MG63 (cell line): ENCODE data around the gene CACNA1C. TPM values are rescaled to one million over a fixed set of nuclear protein-coding genes. Genes with fewer than 3 reads are reported as not detected.

Experiments
- DNase-seq: peaks from one replicate; pipeline ENCODE4 v3.0.0-alpha.2; 2020
- H3K27me3 ChIP-seq: fragments of 250-450 bp; sonication (Bioruptor Pico); 2 replicates; pipeline ENCODE4 v1.5.1; 2020; ENCODE audit warnings: mild to moderate bottlenecking, moderate library complexity
- H3K36me3 ChIP-seq: fragments of 250-450 bp; sonication (Bioruptor Pico); 2 replicates; pipeline ENCODE4 v1.5.1; 2020; ENCODE audit warnings: mild to moderate bottlenecking, moderate library complexity
- H3K4me3 ChIP-seq: fragments of 250-450 bp; sonication (Bioruptor Pico); 2 replicates; pipeline ENCODE4 v1.5.1; 2020; ENCODE audit warnings: mild to moderate bottlenecking, moderate library complexity
- H3K9me3 ChIP-seq: fragments of 250-450 bp; sonication (Bioruptor Pico); 2 replicates; pipeline ENCODE4 v1.5.1; 2020; ENCODE audit warnings: mild to moderate bottlenecking, moderate library complexity
- total RNA-seq: library from RNA; depleted of rRNA; stranded (reverse); fragments of >200 nt; shearing (Covaris generic); gene quantifications from 2 replicates; pipeline ENCODE4 v1.2.3, GENCODE V29; 2014; ENCODE audit warnings: low replicate concordance

CACNA1C gene
- total RNA-seq, 1 experiment from 2014 or later: 1.4 TPM

DNA sequence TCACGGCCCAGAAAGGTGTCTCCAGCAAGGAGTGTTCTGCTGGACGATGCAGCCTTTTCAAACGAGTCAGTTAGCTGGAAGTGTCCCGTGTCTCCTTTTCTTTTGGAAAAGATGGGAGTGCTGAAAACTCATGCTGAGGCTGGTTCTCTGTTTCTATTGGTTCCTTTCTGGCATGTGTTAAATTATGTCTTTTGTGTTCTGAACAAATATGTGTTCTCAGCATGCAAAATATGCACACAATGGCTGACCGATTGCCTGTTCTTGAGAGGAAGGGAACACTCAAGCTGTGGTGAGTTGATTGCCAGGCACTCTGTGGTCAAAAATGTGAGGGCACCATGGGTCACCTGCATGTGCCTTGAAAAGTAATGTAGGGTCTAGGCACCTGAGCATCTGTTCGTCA lies 181.3 kb downstream of the CACNA1C start:
- Histone ChIP-seq H3K36me3 (no peaks in the 10 kb centered on the region), H3K4me3 (no peak overlapping the region), H3K27me3 (no peaks in the 10 kb centered on the region), H3K9me3 (no peaks in the 10 kb centered on the region)
- DNase-seq: no peak

DNA sequence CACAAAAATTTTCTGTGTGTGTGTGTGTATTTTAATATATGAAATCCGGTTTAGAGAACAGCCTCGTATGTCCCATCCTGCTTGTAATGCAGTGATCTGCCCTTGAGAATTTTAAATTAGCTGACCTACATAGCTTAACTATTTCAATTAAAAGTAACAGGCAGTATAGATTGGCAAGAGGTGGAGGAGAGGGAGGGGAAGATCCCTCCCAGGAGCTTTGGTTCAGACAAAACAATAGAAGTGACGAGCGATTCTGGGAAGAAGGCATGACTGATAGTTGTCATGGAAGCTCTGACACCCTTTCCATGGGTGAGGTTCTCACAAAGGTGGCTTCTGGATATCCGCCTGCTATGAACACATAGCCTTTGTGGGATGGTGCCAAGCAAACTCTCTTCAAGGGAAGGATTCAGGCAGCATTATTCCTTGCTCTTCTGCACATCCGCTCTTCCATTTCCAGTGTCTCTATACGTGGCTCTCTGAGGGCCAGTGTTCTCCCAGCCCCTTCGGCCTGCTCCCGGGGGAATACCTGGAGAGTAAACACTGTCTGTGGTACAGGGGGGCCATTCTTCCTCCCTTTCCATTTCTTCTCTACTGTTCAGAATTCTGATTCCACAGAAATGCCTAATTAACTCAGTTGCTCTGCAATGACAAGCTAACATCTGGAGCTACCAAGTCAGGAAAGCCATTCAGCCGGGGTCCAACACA lies 182.0 kb downstream of the CACNA1C start:
- H3K9me3 ChIP-seq: no peaks in the 10 kb centered on the region
- H3K4me3 ChIP-seq: no peak overlapping the region
- no peaks in the 10 kb centered on the region for H3K27me3 ChIP-seq
- no peak for DNase-seq
- no peaks in the 10 kb centered on the region for H3K36me3 ChIP-seq

DNA sequence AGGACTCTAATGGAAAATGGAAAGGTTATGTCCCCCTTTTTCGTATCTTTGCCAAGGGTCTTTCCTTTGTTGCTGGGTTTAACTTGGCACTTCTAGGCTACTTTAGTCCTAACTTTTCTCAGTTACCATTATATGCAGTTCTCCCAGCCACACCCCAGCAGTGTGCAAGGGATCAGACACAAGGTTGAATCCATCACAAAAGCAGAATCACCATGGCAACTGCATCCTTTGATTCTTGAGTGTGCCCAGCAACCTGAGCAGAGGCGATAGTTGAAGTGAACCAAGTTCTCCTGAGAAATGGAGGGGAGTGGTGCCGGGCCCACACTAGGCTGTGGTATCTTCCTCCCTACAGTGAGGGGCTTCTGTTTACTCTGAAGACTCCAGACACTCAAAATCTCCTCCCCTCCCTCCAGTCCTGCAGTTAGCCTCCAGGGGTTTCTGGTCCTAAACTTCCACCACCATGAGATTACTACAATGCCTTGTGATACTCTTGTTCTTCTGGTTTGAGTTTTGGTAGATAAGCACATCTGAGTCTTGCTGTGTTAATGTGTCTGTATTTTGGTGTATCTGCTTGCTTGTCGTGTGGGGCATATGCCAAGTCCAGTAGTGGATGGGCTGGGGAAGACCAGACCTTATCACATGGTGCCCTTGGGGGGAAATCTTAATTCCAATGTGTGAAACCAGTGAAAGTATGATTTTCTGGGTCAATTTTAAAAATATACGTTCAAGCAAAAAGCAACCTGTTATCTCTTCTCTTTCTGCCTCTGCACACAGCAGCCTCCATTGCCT lies 183.9 kb downstream of the CACNA1C start:
- Histone ChIP-seq H3K36me3 (no peaks in the 10 kb centered on the region), H3K9me3 (no peaks in the 10 kb centered on the region), H3K4me3 (no peak overlapping the region), H3K27me3 (no peaks in the 10 kb centered on the region)
- DNase-seq: no peak

- Histone ChIP-seq H3K4me3 (no peak overlapping the region), H3K9me3 (no peaks in the 10 kb centered on the region), H3K36me3 (no peaks in the 10 kb centered on the region), H3K27me3 (no peaks in the 10 kb centered on the region)
- no peak for DNase-seq
Observed at GRCh38 chr12:2238111-2238510, 185.3 kb downstream of the CACNA1C start.

- no peaks in the 10 kb centered on the region for H3K27me3 ChIP-seq
- H3K4me3 ChIP-seq: no peak overlapping the region
- H3K9me3 ChIP-seq: no peaks in the 10 kb centered on the region
- DNase-seq: no peak
- no peaks in the 10 kb centered on the region for H3K36me3 ChIP-seq
Observed at GRCh38 chr12:2239381-2239871, 186.6 kb downstream of the CACNA1C start.

- DNase-seq: no peak
- Histone ChIP-seq H3K9me3 (no peaks in the 10 kb centered on the region), H3K4me3 (no peak overlapping the region), H3K27me3 (no peaks in the 10 kb centered on the region), H3K36me3 (no peaks in the 10 kb centered on the region)
Observed at GRCh38 chr12:2240390-2240789, 187.6 kb downstream of the CACNA1C start.

GRCh38 chr12:2240984-2241383 lies 188.2 kb downstream of the CACNA1C start:
- H3K36me3 ChIP-seq: no peaks in the 10 kb centered on the region
- no peaks in the 10 kb centered on the region for H3K9me3 ChIP-seq
- DNase-seq: no peak
- no peak overlapping the region for H3K4me3 ChIP-seq
- H3K27me3 ChIP-seq: no peaks in the 10 kb centered on the region

DNA sequence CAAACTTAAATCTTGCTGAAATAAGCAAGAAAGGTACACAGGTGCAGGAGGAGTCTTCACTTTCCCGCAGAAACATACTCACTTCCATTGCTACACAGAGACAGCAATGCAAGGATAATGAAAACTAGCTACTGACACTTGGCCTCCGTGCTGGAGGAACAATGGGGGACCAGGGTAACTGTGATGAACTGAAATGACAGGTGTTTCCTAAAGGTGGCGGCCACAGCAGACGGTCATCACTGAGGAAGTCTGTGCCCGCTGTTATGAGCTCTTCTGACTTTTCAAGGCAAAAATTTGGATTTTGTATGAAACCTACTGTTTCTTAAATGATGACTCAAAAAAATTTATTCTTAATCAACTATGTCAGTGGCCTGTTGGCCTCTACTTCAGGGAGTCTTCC lies 189.4 kb downstream of the CACNA1C start:
- DNase-seq: no peak
- no peaks in the 10 kb centered on the region for H3K9me3 ChIP-seq
- no peaks in the 10 kb centered on the region for H3K36me3 ChIP-seq
- no peak overlapping the region for H3K4me3 ChIP-seq
- H3K27me3 ChIP-seq: no peaks in the 10 kb centered on the region

DNA sequence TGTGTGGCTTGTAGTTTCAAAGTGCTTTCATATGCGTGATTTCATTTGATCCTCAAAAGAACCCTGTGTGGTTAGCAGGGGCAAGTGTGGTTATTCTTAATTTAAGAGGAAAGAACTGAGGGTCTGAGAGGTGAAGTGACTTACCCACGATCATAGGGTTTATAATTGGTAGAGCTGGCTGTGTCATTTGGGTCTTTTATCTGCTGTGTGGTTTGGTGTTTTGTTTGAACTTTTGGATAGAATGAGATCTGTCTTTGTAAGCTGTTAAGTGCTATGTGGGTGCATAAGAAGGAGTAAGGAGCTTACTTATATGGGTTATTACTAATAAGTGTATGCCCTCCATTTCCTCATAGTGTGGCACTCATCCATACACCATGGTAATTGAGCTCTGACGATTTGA lies 190.0 kb downstream of the CACNA1C start:
- DNase-seq: no peak
- Histone ChIP-seq H3K36me3 (no peaks in the 10 kb centered on the region), H3K9me3 (no peaks in the 10 kb centered on the region), H3K4me3 (no peak overlapping the region), H3K27me3 (no peaks in the 10 kb centered on the region)

GRCh38 chr12:2243275-2243674 lies 190.5 kb downstream of the CACNA1C start:
- no peaks in the 10 kb centered on the region for H3K36me3 ChIP-seq
- no peak overlapping the region for H3K4me3 ChIP-seq
- no peak for DNase-seq
- no peaks in the 10 kb centered on the region for H3K9me3 ChIP-seq
- H3K27me3 ChIP-seq: no peaks in the 10 kb centered on the region

DNA sequence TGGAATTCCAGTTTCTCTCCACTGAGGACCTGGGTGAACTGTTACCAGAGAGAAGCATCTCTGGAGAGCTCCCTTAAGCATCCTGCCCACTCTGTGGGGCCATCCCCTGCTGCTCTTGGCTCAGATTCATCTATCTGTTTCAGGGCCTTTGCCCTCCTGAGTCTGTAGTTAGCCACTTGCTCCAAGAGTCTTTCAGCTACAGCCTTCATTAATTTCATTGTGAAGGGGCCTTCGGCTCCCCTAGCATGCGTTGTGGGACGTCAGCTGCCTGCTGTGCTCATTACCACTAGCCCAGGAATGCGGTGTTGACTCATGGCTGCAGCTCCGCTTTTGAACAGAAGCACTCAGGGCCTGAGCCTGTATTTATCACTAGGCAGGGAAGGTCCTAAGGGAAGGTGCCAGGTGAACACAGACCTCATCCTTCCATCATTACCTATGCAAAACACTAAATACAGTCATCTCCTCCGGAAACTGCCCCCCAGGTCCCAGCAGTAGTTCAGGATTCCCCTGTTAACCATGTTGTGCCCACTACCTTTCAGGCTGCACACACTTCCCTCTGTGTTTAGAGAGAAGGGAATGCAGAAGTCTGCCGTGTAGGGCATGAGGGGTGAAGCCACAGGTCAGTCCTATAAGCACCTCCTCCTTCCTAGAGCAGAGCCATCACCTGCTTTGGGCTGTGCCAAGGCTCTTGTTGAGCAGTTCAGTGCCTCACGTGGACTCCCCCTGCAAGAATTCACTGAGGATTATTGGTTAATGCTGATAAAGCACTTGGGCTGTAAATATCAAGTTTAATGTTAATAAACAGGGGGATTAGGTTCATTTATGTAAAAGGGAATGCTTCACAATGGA lies 191.4 kb downstream of the CACNA1C start:
- peak; percentile 88 for DNase-seq
- no peaks in the 10 kb centered on the region for H3K9me3 ChIP-seq
- no peak overlapping the region for H3K4me3 ChIP-seq
- no peaks in the 10 kb centered on the region for H3K27me3 ChIP-seq
- no peaks in the 10 kb centered on the region for H3K36me3 ChIP-seq

DNA sequence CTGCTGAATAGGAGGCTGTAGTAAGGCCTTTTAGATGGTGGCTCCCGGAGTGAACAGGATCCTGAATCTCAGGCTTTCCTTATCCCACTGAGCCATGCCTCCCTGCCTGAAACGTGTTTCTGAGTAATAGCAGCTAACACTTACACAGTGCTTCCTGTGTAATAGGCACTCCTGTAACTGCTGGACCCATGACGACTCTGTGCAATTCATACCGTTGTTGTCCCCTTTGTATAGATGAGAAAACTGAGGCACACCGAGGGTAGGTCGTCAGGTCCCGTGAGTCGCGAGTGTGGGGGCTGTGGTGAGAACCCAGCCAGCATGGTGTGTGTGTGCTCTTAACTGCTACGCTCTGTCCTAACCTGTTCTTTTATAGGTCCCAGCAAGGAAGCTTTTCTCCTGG lies 193.6 kb downstream of the CACNA1C start:
- no peak for DNase-seq
- no peaks in the 10 kb centered on the region for H3K36me3 ChIP-seq
- H3K27me3 ChIP-seq: no peaks in the 10 kb centered on the region
- no peak overlapping the region for H3K4me3 ChIP-seq
- H3K9me3 ChIP-seq: no peaks in the 10 kb centered on the region

- Histone ChIP-seq H3K36me3 (no peaks in the 10 kb centered on the region), H3K27me3 (no peaks in the 10 kb centered on the region), H3K9me3 (no peaks in the 10 kb centered on the region), H3K4me3 (no peak overlapping the region)
- DNase-seq: no peak
Observed at GRCh38 chr12:2247120-2247519, 194.3 kb downstream of the CACNA1C start.

DNA sequence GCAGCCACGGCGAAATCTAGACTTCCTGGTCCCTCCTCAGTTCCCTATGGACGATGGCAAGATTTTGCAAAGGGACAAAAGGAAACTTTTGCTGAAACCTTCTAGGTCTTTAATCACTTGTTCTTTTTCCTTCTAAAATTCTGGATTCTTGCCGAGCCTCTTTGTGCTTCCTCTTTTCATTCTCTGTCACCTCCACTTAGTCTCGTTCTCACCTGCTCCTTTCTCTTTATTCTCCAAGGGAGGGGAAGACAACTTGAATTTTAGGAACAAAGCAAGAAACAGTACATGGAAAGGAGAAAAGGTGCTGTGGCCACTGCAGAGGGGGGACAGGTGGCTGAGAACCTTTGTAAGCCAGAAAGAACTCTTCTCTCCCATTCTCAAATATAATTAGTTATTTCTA lies 194.8 kb downstream of the CACNA1C start:
- Histone ChIP-seq H3K36me3 (no peaks in the 10 kb centered on the region), H3K9me3 (no peaks in the 10 kb centered on the region), H3K4me3 (no peak overlapping the region), H3K27me3 (no peaks in the 10 kb centered on the region)
- no peak for DNase-seq

- Histone ChIP-seq H3K9me3 (no peaks in the 10 kb centered on the region), H3K4me3 (no peak overlapping the region), H3K36me3 (no peaks in the 10 kb centered on the region), H3K27me3 (no peaks in the 10 kb centered on the region)
- no peak for DNase-seq
Observed at GRCh38 chr12:2248087-2248900, 195.5 kb downstream of the CACNA1C start.

- no peak for DNase-seq
- no peak overlapping the region for H3K4me3 ChIP-seq
- H3K27me3 ChIP-seq: no peaks in the 10 kb centered on the region
- no peaks in the 10 kb centered on the region for H3K36me3 ChIP-seq
- H3K9me3 ChIP-seq: no peaks in the 10 kb centered on the region
Observed at GRCh38 chr12:2248901-2249381, 196.2 kb downstream of the CACNA1C start.
